OCI-LY7 (cell line): ENCODE results near the gene TEPSIN.

Source experiments
- CTCF ChIP-seq: fragments of 200-600 bp; sonication (generic); conservative IDR thresholded peaks from 2 replicates; pipeline ENCODE4 v1.5.1; 2014; ENCODE audit warnings: mild to moderate bottlenecking, antibody characterized with exemption, low read length, moderate library complexity, mixed read lengths
- EZH2phosphoT487 ChIP-seq: fragments of 200-600 bp; sonication (generic); IDR thresholded peaks from 2 replicates; pipeline ENCODE4 v1.6.1; 2018; ENCODE audit warnings: low read depth, borderline replicate concordance, mild to moderate bottlenecking, mixed run types, antibody characterized with exemption, low read length, moderate library complexity, mixed read lengths

- TF ChIP-seq CTCF (no peak), EZH2phosphoT487 (no peak)
These were observed 46.5 kb upstream of the TEPSIN start for GRCh38 chr17:81285179-81285878.
